Sciatic nerve (tissue), 2 donors: ENCODE measurements around the gene ADRA2B. TPM values are rescaled to one million over a fixed set of nuclear protein-coding genes. Genes with fewer than 3 reads are reported as not detected.

ENCODE experiments used
- ATAC-seq: fragments of 200-7000 bp; cut with Tn5 transposase; one replicate; pipeline ENCODE4 v1.9.1; 2020; ENCODE audit warnings: mild to moderate bottlenecking, moderate library complexity
- DNase-seq: peaks from one replicate; pipeline ENCODE4 v3.0.0-alpha.2; 2020; ENCODE audit warnings: low spot score
- intact Hi-C: fragments of 100-400 bp; cut with DNase I; formaldehyde crosslinking; loops from one replicate; pipeline ENCODE4 v1.14.2; 2022
- total RNA-seq: library from RNA; stranded (reverse); fragmentation: NEBNext Ultra II Directional; extraction: Animal tissue kit (Norgen Biotek cat#: 25700); gene quantifications from one replicate; pipeline ENCODE4 v1.2.1, GENCODE V29; 2021
- donor health status: DM: no; HTN: no; CAD: no.
- donor health status: DM: no; HTN: no; CAD: no.

The ADRA2B gene
- total RNA-seq, 1 donor from 2014 or later = 3.2 TPM

DNA sequence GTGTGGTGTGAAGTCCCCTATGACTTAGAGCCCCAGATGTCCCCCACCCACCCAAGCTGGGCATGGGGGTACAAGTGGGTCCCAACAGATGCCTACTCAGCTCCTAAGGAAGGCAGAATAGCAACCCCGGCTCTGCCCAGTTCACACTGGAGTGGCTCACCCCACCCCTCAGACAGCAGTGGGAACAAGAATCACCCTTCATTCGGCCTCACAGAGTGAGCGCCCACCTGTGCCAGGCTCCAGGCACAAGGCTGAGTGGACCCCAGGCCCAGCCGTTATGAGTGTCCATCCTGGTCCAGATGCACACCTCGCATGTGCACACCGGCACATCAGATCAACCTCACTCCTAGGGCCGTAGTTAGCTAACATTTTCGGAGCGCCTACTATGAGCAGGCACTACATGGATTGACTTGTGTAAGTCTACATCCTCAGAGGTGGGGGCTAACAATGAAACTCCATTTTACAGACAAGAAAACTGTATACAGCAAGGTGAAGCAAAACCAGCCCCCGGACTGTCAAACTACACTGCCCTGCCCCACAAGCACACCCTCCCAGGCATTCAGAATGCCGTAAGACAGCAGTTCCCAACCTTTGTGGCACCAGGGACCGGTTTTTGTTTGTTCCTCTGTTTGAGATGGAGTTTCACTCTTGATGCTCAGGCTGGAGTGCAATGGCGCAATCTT lies 24.7 kb upstream of the ADRA2B start:
- DNase-seq (no peak), ATAC-seq (no peak)
- intact Hi-C loops = no loop called here

DNA sequence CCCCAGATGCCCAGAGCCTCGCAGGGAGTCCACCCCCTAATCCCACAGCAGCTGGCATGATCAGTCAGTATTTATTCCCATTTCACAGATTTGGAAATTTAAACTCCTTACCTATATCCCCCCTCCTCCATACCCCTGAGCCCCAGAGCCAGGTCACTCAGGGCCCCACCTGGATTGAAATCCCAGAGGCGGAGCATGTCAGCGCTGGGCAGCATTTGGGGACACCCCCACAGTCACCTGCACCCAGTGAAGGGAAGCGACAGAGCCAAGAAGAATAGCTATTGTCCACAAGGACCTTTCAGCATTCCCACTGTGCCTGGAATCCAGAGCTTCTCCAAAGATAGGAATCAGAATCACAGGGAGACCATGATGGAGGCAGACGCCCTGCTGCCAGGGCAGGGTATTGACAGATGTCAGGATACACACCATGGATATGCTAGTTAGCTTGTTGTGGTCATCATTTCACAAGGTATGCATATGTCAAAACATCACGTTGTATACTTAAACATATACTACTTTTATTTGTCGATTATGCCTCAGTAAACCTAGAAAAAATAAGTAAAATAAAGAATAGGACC lies 22.9 kb upstream of the ADRA2B start:
- DNase-seq (no peak), ATAC-seq (no peak)
- intact Hi-C loops = loop anchor here (5.0 kb wide), 1 partner anchor 33 kb away; no protein-coding TSS in a partner anchor

DNA sequence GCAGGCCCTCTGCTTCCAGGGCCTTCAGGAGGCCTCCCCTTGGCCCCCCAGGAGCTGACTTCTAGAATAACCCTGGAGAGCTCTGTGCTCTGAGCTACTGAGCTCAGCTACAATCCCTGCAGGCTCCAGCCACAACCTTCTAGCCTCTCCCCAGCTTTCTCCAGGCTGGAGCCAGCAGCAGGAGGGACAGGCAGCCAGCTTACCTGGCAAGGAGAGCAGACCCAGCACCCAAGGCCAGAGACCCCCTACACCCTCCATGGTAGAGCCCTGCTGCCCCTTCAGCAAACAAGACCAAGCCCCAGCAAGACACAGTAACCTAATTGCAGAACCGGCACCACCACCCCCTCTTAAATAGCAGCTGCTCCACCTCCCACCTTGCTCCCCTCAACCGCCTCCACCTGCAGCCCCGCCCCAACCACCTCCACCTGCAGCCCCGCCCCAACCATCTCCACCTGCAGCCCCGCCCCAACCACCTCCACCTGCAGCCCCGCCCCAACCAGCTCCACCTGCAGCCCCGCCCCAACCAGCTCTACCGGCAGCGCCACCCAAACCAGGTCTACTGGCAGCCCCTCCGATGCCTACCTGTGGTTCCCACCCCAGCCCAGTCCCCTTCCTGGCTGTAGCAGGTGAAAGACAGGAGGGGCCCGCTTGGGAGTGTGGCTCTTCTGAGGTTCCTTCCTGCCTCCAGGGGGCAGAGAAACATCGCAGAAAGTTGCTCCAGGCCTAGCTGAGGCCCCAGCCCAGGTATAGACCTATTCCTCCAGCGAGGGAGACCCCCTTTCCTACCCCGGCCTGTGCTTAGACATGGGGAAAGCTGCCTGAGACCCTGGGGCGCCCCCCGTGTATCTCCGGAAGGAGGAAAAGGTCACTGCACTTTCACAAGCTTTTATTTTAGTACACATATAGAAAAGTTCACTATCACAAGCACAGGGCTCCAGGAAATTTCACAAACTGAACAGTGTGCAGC lies 22.1 kb upstream of the ADRA2B start, which contains the start of gene ASTL:
ASTL (minus strand) TSS at position 324 of the 967 bp plus-strand sequence; CDS start at position 258, 66 bp downstream.
- ATAC-seq (peak; percentile 35), DNase-seq (no peak)
- intact Hi-C loops = loop anchor here (5.0 kb wide), 1 partner anchor 34 kb away; no protein-coding TSS in a partner anchor

DNA sequence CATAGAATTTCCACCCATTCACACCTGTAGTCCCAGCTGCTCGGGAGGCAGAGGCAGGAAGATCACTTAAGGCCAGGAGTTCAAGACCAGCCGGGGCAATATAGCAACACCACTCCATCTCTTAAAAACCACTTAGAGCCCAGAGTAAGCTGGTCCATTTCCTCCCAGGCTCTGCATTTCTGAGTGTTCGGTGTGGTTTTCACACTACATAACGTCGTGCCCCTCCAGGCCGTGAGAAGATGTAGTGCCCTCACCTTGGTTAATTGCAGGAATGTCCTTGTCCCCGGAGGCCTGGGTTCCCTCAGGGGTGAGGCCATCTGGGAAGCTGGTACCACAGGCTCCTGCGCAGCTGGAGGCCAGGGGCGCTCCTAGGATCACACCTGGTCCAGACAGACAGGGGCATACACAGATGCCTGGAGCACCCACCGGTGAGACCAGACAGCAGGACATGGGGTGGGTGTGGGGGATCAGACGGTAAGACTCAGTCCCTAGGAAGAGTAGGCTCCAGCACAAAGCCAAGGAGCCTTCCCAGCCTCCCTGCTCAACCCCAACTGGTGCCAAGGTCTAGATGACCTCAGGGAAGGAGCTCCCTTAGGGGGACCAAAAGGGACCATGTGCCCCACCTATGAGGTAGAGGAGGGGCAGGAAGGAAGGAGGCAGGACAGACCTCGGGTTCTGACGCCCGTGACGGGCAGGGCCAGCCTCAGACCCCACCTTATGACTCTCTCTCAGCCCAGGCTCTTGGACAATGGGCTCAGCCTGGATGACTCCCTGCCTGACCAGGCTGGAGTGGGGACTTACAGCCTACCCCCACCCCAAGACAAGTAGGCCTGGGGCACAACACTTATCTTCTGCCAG lies 21.2 kb upstream of the ADRA2B start:
- DNase-seq = no peak
- ATAC-seq = no peak
- intact Hi-C loops = loop anchor here (5.0 kb wide), 1 partner anchor 35 kb away; no protein-coding TSS in a partner anchor

DNA sequence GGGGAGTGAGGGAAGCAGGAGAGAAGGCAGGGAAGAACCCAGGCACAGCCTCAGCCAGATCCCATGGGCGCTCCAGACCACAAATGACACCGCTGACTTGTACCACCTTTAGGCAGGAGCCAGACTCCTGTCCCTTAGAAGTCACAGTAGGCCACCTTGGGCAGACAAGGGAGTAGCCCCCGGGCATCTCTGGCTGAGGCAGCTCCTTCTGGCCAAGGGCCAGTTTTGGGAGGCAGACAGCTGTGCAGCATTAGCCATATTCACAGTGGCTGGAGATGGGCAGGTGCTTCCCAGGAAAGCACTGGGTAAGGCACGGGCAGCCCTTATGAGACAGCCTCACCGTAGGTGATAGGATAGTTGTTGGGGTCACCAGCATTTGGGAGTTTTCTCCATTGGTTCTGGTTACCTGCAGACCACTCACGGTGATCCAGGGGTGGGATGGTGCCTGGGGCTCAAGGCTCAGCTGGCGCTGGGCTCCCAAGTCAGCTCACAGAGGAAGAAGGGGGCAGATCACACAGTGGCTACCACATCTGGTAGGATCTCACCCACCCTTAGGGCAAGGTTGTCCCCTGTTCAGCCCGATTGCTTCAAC lies 19.9 kb upstream of the ADRA2B start:
- DNase-seq = no peak
- ATAC-seq = no peak
- intact Hi-C loops = loop anchor here (5.0 kb wide), 1 partner anchor 36 kb away; no protein-coding TSS in a partner anchor

DNA sequence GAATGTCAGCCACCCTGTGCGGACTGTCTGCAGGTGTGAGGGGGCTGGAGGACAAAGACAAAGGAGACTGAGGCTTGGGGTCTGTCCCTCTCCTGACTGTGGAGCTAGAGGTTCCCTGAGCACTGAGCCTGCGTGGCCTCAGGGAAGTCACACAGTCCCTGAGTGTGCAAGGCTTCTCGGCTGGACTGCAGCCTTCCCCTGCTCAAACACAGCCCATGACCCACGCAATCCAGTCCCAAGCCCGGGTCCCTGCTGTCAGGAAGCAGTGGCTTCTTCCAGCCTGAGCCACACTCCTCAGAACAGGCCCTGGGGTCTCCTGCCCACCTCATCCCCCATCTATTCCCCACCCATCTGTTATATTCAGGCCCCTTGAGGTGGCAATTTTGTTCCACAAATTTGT lies 19.2 kb upstream of the ADRA2B start:
- intact Hi-C loops = loop anchor here (5.0 kb wide), 1 partner anchor 37 kb away; no protein-coding TSS in a partner anchor

DNA sequence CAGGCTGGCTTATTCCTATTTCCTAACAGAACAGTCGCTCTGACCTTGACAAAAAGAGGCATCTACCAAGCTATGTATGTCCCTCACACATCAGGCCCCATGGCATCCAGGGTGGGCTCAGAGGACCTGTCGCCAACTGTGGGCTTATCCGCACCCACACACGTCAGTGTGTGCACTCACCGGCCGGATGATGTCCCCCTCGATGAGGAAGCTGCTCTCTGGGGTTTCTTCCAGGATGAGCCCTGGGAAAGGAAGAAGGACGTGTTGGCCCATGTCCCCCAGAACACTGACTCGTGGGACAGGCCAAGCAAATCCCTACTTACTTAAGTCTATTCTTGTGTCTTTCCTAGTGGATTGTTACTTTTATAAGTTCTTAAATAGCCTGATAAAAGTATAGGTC lies 18.8 kb upstream of the ADRA2B start:
- intact Hi-C loops = loop anchor here (5.0 kb wide), 1 partner anchor 37 kb away; no protein-coding TSS in a partner anchor
- DNase-seq (no peak), ATAC-seq (no peak)

More for the DNA sequence above, 19.2 kb upstream of the ADRA2B start:
- ATAC-seq = no peak
- no peak for DNase-seq

DNA sequence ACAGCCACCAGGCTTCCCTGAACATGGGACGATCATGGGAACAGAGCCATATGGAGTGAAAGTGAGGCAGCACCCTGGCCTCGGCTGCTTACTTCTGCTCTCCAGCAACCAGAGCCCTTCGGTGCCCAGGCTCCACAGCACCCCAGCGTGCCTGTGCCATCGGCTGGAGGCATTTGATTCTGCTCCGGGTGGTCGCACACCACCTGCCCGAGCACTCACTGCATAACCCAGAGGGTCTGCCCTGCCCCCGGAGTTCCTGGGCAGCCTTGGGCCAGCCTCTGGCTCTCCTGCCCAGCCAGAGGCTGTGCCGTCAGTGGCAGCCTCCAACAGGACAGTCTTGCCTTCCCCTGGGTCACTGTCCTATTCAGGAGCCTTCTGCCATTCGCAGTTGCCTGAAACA lies 18.1 kb upstream of the ADRA2B start:
- ATAC-seq (no peak), DNase-seq (no peak)
- intact Hi-C loops = no loop called here

DNA sequence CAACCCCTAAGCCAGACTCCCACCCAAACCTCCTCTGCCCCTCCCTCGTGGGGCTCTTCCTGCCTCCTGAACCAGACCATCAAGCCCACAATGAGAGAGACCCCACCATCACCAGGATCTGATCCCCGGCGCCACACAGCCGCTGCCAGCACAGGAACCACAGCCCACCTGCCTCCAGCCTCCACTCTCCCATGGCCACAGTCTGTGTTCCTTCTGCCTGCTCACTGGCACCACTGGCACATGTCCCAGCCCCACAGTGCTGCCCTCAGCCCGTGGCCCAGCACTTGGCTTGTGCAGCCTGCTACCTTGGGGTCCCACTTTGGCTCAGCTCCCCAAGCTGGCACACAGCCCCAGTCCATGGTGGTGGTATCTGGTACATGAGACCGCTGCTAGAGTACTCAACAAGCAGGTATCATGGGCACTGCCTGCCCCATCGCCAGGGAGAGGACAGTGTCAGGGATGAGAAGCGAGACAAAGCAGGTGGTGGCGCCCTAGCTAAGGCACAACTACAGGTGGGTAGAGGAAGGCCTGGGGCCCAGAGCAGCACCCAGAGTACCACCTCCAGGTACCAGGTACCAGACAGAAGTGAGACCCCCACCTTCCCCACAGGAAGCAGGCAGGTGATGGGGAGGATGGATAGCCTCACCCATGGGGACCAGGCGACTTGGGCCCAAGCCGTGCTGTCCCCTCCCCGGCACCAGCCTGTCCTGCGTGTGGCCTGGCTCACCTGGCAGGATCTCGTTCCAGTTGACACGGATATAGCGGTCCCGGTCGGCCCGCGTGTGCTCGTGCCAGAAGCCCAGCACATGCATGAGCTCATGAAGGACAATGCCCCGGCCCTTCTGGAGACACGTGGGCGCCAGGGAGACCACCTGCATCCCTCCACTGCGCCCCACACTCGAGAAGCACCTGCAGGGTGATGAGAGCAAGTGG lies 15.7 kb upstream of the ADRA2B start:
- intact Hi-C loops = no loop called here
- ATAC-seq (no peak), DNase-seq (no peak)

DNA sequence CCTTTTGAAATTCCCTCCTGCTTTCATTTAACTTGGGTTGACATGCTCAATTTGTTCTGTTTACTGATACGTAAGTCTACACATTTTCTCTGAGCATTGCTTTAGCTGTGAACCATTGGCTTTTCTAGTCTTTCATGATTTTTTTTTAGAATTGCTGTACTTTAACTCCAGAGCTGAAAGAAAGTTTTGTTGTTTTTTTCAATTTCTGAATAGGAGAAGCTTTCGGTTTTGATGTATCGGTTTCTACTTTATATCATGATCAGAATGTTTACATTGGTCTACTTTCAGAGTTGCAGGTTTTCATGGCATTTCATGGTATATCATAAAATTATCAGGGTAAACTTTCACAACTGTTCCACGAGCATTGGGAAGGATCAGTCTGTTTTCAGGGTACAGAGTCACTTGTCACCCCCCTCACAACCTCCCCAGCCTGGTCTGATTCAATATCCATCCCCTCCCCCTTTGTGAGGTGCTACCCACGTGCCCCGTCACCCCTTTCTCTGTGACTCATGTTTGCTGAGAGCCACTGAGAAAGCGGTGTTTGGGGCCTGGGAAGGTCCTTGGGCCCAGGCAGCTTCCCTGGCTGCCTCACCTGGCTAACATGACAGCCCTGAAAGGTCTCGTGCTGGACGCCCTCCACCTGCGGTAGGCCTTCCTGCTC lies 14.9 kb upstream of the ADRA2B start:
- no peak for DNase-seq
- intact Hi-C loops = no loop called here
- no peak for ATAC-seq

DNA sequence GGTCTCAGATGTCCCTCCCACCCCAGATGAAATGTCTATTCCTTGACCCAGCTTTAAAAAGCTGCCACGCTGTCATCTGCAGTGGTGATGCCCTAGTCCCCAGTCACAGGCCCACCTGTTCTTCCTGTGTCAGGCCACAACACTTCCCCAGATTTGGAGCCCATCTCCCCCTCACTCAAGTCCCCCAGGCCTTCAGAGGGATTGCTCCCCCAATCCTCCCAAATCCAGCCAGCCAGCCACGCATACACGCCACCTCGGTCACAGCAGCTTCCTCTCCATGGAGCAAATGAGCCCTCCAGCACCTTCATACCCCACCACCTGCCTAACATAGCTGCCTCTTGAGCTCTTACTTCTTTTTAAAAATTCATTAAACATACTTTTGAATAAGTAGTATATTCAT lies 14.1 kb upstream of the ADRA2B start:
- intact Hi-C loops = no loop called here
- ATAC-seq = no peak
- DNase-seq = no peak

DNA sequence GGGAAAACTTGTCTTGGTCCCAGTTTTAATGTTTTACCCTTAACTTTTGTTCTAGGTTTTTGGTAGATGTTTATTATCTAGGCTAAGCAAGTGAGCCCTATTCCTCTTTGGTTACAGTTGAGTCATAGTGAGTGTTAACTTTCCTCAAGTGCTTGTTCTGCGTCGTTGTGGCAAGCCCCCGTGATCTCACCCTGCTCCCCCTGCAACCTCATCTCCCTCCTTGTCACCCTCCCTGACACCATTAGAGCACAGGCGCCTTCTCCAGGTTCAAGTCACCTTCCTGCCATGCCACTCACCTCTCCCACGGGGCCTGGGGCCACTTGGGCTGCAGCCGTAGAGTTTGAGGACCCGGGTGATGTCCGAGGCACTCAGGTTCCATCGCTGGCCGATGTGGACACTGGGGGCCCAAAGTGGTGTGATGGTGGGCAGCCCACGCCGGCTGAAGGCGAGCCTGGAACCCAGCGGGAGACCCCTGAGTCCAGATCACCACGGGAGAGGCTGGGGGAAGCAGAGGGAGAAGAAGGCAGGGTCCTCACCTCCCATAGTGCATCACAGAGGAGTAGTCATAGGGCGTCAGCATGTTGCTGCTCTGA lies 13.3 kb upstream of the ADRA2B start:
- intact Hi-C loops = no loop called here

DNA sequence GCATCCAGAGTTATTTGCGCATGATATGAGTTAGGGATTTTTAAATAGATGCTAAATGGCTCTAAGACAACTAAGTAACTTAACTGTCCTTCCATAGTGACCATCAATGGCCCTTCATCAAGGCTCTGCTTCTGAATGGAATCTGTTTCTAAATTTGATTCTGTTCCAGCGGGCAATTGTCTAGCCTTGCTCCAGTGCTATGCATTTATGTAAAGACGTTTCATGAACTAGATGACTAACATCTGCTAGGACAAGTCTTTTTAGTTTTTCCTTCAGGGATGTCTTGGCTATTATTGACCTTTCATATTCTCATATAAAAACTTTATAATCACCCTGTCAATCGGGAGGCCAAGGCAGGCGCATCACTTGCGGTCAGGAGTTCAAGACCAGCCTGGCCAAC lies 12.1 kb upstream of the ADRA2B start:
- DNase-seq (no peak), ATAC-seq (no peak)
- intact Hi-C loops = no loop called here

More for the DNA sequence above, 13.3 kb upstream of the ADRA2B start:
- no peak for ATAC-seq
- no peak for DNase-seq

DNA sequence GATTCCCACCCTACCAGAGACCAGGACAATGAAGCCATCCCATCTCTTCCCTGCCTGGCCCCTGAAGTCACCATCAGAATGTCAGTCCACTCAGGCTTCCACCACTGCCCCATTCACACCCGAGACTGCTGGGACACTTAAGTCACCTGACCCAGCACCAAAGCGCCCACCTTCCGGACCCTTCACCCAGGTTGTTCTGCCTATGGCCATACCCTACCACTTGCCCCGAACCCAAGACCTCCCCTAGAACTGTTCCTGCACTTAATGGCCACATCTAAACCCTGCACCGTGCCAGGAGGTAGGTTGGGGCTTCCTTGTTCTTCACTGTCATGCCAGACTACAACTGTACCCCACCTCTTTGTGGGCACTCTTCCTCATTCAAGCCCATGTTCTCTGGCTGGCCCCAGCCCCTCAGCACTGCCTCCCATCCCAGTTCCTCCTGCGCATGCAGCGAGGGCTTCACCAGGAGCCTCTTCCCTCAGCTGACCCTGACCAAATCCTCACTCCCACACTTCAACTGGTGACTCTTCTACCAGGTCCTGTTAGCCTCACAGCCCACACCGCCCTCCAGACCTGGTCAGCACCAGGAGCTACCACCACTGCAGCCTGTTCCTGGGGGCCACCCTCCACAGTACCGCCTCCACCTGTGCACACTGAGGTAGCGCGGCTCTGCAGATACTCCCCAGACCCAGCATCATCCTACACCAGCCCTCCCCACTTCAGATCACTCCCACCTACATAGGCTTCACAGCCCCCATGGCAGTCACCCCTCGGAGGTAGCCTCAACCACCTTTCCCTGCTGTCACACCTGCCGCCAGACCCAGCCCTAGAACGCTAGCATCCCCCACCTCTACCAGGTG lies 8.3 kb upstream of the ADRA2B start:
- intact Hi-C loops = no loop called here
- no peak for DNase-seq
- no peak for ATAC-seq

DNA sequence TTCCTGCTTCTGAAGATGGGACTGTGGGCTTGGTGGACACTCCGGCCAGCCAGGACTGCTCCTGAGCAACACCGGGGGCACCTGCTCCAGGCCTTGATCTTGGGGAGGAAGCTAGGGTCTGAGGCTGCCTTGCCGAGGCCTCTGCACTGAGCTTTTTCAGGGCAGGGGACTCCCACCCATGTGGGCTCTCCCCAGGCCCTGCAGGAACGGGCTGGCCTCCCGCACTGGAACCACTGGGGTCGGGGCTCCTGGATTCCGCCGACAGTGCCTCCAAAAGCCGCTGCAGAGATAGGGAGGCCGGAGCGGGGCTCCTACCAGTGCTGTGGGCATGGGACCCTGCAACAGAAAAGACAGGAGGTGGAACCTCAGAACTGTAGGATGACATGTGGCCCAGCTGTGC lies 7.6 kb upstream of the ADRA2B start:
- no peak for ATAC-seq
- intact Hi-C loops = no loop called here
- no peak for DNase-seq
